GM23338 (cell line): ENCODE results near the gene DAAM1. TPM values are rescaled to one million over a fixed set of nuclear protein-coding genes. Genes with fewer than 3 reads are reported as not detected.

ENCODE experiments used
- ATAC-seq: fragments of 200-7000 bp; cut with Tn5 transposase; 3 replicates; pipeline ENCODE4 v1.9.1; 2020
- DNase-seq: peaks from one replicate; pipeline ENCODE4 v3.0.0-alpha.2; 2015; ENCODE audit warnings: low spot score
- H2AFZ ChIP-seq: fragments of 200-600 bp; sonication (generic); 2 replicates; pipeline ENCODE4 v1.8.0; 2016; ENCODE audit warnings: antibody characterized with exemption, mild to moderate bottlenecking, moderate library complexity
- H3F3A ChIP-seq: fragments of 200-600 bp; sonication (generic); replicated peaks from 2 replicates; pipeline ENCODE4 v1.8.0; 2017; ENCODE audit warnings: antibody characterized with exemption, mixed run types, low read depth
- H3K27ac ChIP-seq: fragments of 200-600 bp; sonication (generic); 2 replicates; pipeline ENCODE4 v1.6.1; 2016; ENCODE audit warnings: low read depth
- H3K27me3 ChIP-seq: fragments of 200-600 bp; sonication (generic); 2 replicates; pipeline ENCODE4 v1.8.0; 2016; ENCODE audit warnings: mild to moderate bottlenecking, mixed run types, moderate library complexity; ENCODE audit not compliant: insufficient read depth
- H3K36me3 ChIP-seq: fragments of 200-600 bp; sonication (generic); 2 replicates; pipeline ENCODE4 v1.8.0; 2016; ENCODE audit warnings: mild to moderate bottlenecking; ENCODE audit not compliant: insufficient read depth
- H3K4me1 ChIP-seq: fragments of 200-600 bp; sonication (generic); 2 replicates; pipeline ENCODE4 v1.8.0; 2016; ENCODE audit warnings: mild to moderate bottlenecking, moderate library complexity; ENCODE audit not compliant: insufficient read depth
- H3K4me2 ChIP-seq: fragments of 200-600 bp; sonication (generic); 2 replicates; pipeline ENCODE4 v1.7.1; 2017; ENCODE audit warnings: mixed run types
- H3K4me3 ChIP-seq: fragments of 200-600 bp; sonication (generic); 2 replicates; pipeline ENCODE4 v1.6.1; 2016; ENCODE audit warnings: mixed run types
- H3K79me2 ChIP-seq: fragments of 200-600 bp; sonication (generic); replicated peaks from 2 replicates; pipeline ENCODE4 v1.8.0; 2017; ENCODE audit warnings: mild to moderate bottlenecking; ENCODE audit not compliant: insufficient read depth
- H3K9me2 ChIP-seq: fragments of 200-600 bp; sonication (generic); 2 replicates; pipeline ENCODE4 v1.8.0; 2017; ENCODE audit not compliant: insufficient read depth
- H4K20me1 ChIP-seq: fragments of 200-600 bp; sonication (generic); replicated peaks from 2 replicates; pipeline ENCODE4 v1.8.0; 2017; ENCODE audit warnings: mild to moderate bottlenecking; ENCODE audit not compliant: insufficient read depth
- H3K27ac Mint-ChIP-seq: 2 replicates; pipeline ENCODE4 v1.8.0; 2020; ENCODE audit warnings: inconsistent platforms, mild to moderate bottlenecking, moderate library complexity, mixed read lengths
- H3K27me3 Mint-ChIP-seq: 3 replicates; pipeline ENCODE4 v1.8.0; 2022; ENCODE audit warnings: low read depth, mild to moderate bottlenecking, moderate library complexity, mixed read lengths, inconsistent platforms; ENCODE audit not compliant: insufficient read depth, poor library complexity
- H3K36me3 Mint-ChIP-seq: 3 replicates; pipeline ENCODE4 v1.8.0; 2021; ENCODE audit warnings: low read depth, mild to moderate bottlenecking, inconsistent platforms, moderate library complexity, mixed read lengths
- H3K4me1 Mint-ChIP-seq: 3 replicates; pipeline ENCODE4 v1.8.0; 2020; ENCODE audit warnings: mild to moderate bottlenecking, inconsistent platforms, mixed read lengths
- H3K4me3 Mint-ChIP-seq: 3 replicates; pipeline ENCODE4 v1.8.0; 2021; ENCODE audit warnings: moderate library complexity, mild to moderate bottlenecking, inconsistent platforms, mixed read lengths
- H3K9me3 Mint-ChIP-seq: 3 replicates; pipeline ENCODE4 v1.8.0; 2020; ENCODE audit warnings: moderate library complexity, mild to moderate bottlenecking, inconsistent platforms, mixed read lengths
- CTCF ChIP-seq, 2 experiments: fragments of 200-600 bp in 1 of 2; sonication (generic) in 1 of 2; conservative IDR thresholded peaks; 2 replicates each; pipeline versions ENCODE4 v1.5.1 to v1.6.1; 2016 to 2017; ENCODE audit warnings: antibody characterized with exemption in 2 of 2, low read depth in 2 of 2, mild to moderate bottlenecking in 2 of 2, moderate library complexity in 1 of 2
- EZH2 ChIP-seq: fragments of 200-600 bp; sonication (generic); IDR thresholded peaks from one replicate; pipeline ENCODE4 v1.8.0; 2017; ENCODE audit warnings: antibody characterized with exemption, mild to moderate bottlenecking, low read depth; ENCODE audit not compliant: unreplicated experiment
- EZH2phosphoT487 ChIP-seq: fragments of 200-600 bp; sonication (generic); IDR thresholded peaks from one replicate; pipeline ENCODE4 v1.8.1; 2018; ENCODE audit warnings: antibody characterized with exemption; ENCODE audit not compliant: unreplicated experiment
- JUNB ChIP-seq: IDR thresholded peaks from one replicate; pipeline ENCODE4 v1.6.1; 2016; ENCODE audit warnings: antibody characterized with exemption; ENCODE audit not compliant: unreplicated experiment
- NANOG ChIP-seq: IDR thresholded peaks from 2 replicates; pipeline ENCODE4 v1.6.1; 2016; ENCODE audit warnings: antibody characterized with exemption, borderline replicate concordance
- POLR2AphosphoS5 ChIP-seq: IDR thresholded peaks from 2 replicates; pipeline ENCODE4 v1.6.1; 2016; ENCODE audit warnings: antibody characterized with exemption, low read depth
- REST ChIP-seq: IDR thresholded peaks from one replicate; pipeline ENCODE4 v1.6.1; 2018; ENCODE audit warnings: antibody characterized with exemption; ENCODE audit not compliant: unreplicated experiment
- ZNF114 ChIP-seq: fragments of 250-450 bp; sonication (Bioruptor Pico); IDR thresholded peaks from 2 replicates; pipeline ENCODE4 v1.5.0; 2020; ENCODE audit warnings: mild to moderate bottlenecking, moderate library complexity
- ZNF331 ChIP-seq: fragments of 250-450 bp; sonication (Bioruptor Pico); IDR thresholded peaks from 2 replicates; pipeline ENCODE4 v1.5.0; 2020; ENCODE audit warnings: low read depth, mild to moderate bottlenecking, moderate library complexity
- ZNF462 ChIP-seq: fragments of 250-450 bp; sonication (Bioruptor Pico); IDR thresholded peaks from 2 replicates; pipeline ENCODE4 v1.5.0; 2020; ENCODE audit warnings: mild to moderate bottlenecking, moderate library complexity
- polyA plus RNA-seq: library from polyadenylated mRNA; unstranded; fragments of >200 nt; fragmentation: Nextera tagmentation; extraction: Ambion mirVana; gene quantifications from 2 replicates; pipeline ENCODE4 v1.2.1, GENCODE V29; 2016
- total RNA-seq: library from RNA; depleted of rRNA; stranded (reverse); fragments of >200 nt; shearing (Covaris generic); gene quantifications from 2 replicates; pipeline ENCODE4 v1.2.3, GENCODE V29; 2014
- TF ChIP-seq, protein P1 (sequence below): IDR thresholded peaks from 2 replicates; pipeline ENCODE4 v1.6.1; 2016; ENCODE audit warnings: antibody characterized with exemption

DAAM1 gene
- total and polyA plus RNA-seq, 2 experiments from 2014 or later = 36.3 to 42.1 TPM

GRCh38 chr14:59341858-59342477, 153.5 kb downstream of the DAAM1 start:
- DNase-seq = no peak
- Histone ChIP-seq H3K27me3 (no peaks in the 10 kb centered on the region), H3K4me2 (no peak overlapping the region), H3K4me1 (peaks cover 73% of the 10 kb centered on the region), H3F3A (no peaks in the 10 kb centered on the region), H3K36me3 (no peaks in the 10 kb centered on the region), H2AFZ (no peak overlapping the region), H3K4me3 (no peak overlapping the region), H4K20me1 (no peaks in the 10 kb centered on the region), H3K27ac (no peak overlapping the region), H3K79me2 (no peaks in the 10 kb centered on the region), H3K9me2 (no peaks in the 10 kb centered on the region)
- H3K27me3 Mint-ChIP-seq = peaks cover 6% of the 10 kb centered on the region
- no peak for ATAC-seq
- TF ChIP-seq, protein P1, sequence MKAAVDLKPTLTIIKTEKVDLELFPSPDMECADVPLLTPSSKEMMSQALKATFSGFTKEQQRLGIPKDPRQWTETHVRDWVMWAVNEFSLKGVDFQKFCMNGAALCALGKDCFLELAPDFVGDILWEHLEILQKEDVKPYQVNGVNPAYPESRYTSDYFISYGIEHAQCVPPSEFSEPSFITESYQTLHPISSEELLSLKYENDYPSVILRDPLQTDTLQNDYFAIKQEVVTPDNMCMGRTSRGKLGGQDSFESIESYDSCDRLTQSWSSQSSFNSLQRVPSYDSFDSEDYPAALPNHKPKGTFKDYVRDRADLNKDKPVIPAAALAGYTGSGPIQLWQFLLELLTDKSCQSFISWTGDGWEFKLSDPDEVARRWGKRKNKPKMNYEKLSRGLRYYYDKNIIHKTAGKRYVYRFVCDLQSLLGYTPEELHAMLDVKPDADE = no peak
- no peak for TF ChIP-seq ZNF114 (CRISPR knock-in tag)
- TF ChIP-seq REST = no peak
- TF ChIP-seq NANOG = no peak
- TF ChIP-seq ZNF462 (CRISPR knock-in tag) = no peak
- no peak for TF ChIP-seq EZH2phosphoT487
- TF ChIP-seq CTCF (conservative IDR thresholded peaks at IDR 0.05; ENCODE audit: low read depth in 2 of 2) = no peak
- no peak for TF ChIP-seq ZNF331 (CRISPR knock-in tag)
- TF ChIP-seq POLR2AphosphoS5 = no peak
- TF ChIP-seq JUNB = no peak
- TF ChIP-seq EZH2 = no peak
- H3K4me1 Mint-ChIP-seq = peaks cover 62% of the 10 kb centered on the region
- H3K9me3 Mint-ChIP-seq = no peaks in the 10 kb centered on the region
- peak overlapping the region; percentile 23; the same call in 1 of the 2 replicates for H3K27ac Mint-ChIP-seq
- no peaks in the 10 kb centered on the region for H3K36me3 Mint-ChIP-seq
- H3K4me3 Mint-ChIP-seq = no peak overlapping the region
